Right ventricle myocardium inferior (tissue), 1 donor: ENCODE measurements around the gene ATN1. TPM values are rescaled to one million over a fixed set of nuclear protein-coding genes. Genes with fewer than 3 reads are reported as not detected.

Experiments used
- ATAC-seq: fragments of 200-7000 bp; cut with Tn5 transposase; one replicate; pipeline ENCODE4 v1.9.1; 2020; ENCODE audit warnings: mild to moderate bottlenecking, moderate library complexity
- DNase-seq: peaks from one replicate; pipeline ENCODE4 v3.0.0; 2021; ENCODE audit errors: missing footprints
- intact Hi-C: fragments of 100-400 bp; cut with DNase I; formaldehyde crosslinking; loops from one replicate; pipeline ENCODE4 v1.11.0; 2022
- total RNA-seq: library from RNA; stranded (reverse); fragmentation: NEBNext Ultra II Directional; extraction: Animal tissue kit (Norgen Biotek cat#: 25700); gene quantifications from one replicate; pipeline ENCODE4 v1.2.1, GENCODE V29; 2021
- donor health status: DM: no; HTN: yes; CAD: no; lungs with severe emphysema.

ATN1 gene
- total RNA-seq, 1 donor from 2014 or later, result 78.9 TPM

GRCh38 chr12:6938353-6939190, 10.8 kb downstream of the ATN1 start:
- DNase-seq (peak; percentile 66), ATAC-seq (no peak)
- intact Hi-C loops, result no loop called here

- intact Hi-C loops, result no loop called here
- no peak for DNase-seq
- no peak for ATAC-seq
Measured at GRCh38 chr12:6939191-6939540, 11.4 kb downstream of the ATN1 start.

- no peak for DNase-seq
- no peak for ATAC-seq
- intact Hi-C loops, result loop anchor here (5.0 kb wide), 1 partner anchor 69 kb away; the partner anchor contains the start of gene SPSB2
Measured at GRCh38 chr12:6941267-6941666, 13.5 kb downstream of the ATN1 start.

DNA sequence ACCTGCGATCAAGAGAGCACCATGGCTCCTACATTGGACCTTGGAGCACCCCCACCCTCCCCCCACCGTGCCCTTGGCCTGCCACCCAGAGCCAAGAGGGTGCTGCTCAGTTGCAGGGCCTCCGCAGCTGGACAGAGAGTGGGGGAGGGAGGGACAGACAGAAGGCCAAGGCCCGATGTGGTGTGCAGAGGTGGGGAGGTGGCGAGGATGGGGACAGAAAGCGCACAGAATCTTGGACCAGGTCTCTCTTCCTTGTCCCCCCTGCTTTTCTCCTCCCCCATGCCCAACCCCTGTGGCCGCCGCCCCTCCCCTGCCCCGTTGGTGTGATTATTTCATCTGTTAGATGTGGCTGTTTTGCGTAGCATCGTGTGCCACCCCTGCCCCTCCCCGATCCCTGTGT, 14.0 kb downstream of the ATN1 start:
- ATAC-seq (no peak), DNase-seq (no peak)
- intact Hi-C loops, result loop anchor here (2.0 to 5.0 kb wide), 2 partner anchors 15 to 69 kb away; partner anchors contain the start of genes ATN1 and SPSB2

- ATAC-seq (no peak), DNase-seq (no peak)
- intact Hi-C loops, result loop anchor here (2.0 to 5.0 kb wide), 2 partner anchors 15 to 70 kb away; partner anchors contain the start of genes ATN1 and SPSB2
Measured at GRCh38 chr12:6942331-6942665, 14.5 kb downstream of the ATN1 start.

- intact Hi-C loops, result loop anchor here (2.0 to 5.0 kb wide), 2 partner anchors 17 to 71 kb away; partner anchors contain the start of genes ATN1 and SPSB2
- DNase-seq (peak; percentile 84), ATAC-seq (peak; percentile 66)
Measured at GRCh38 chr12:6943389-6943721, 15.6 kb downstream of the ATN1 start.

- peak; percentile 71 for ATAC-seq
- peak; percentile 81 for DNase-seq
- intact Hi-C loops, result loop anchor here (1.0 to 5.0 kb wide), 4 partner anchors 17 to 165 kb away; partner anchors contain the start of genes ATN1, C1RL and SPSB2
Measured at GRCh38 chr12:6943722-6944380, 16.1 kb downstream of the ATN1 start, which contains the start of the genes C12orf57 and RNU7-1. TSS of gene C12orf57 (plus strand) at chr12:6944022. CDS start at chr12:6944122, 100 bp downstream. TSS of gene RNU7-1 (plus strand) at chr12:6943816.

GRCh38 chr12:6944381-6945186, 16.8 kb downstream of the ATN1 start:
- ATAC-seq, result peak; percentile 77
- peak; percentile 96 for DNase-seq
- intact Hi-C loops, result loop anchor here (1.0 to 5.0 kb wide), 5 partner anchors 21 to 164 kb away; partner anchors contain the start of genes C1R, C1RL and SPSB2

DNA sequence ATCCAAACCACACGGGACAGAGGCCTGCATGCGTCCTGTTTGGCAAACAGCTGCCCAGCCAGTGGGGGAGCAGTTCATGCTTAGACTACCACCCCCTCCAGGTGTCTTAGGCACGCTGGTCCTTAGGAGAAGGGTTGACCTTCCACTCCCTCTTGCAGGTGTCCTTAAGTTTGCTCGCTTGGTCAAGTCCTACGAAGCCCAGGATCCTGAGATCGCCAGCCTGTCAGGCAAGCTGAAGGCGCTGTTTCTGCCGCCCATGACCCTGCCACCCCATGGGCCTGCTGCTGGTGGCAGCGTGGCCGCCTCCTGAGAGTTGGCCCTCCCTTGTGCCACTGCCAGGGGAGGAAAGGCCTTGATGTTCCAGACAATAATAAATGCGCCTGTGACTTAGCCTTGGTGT, 17.9 kb downstream of the ATN1 start:
- ATAC-seq, result no peak
- DNase-seq, result peak; percentile 55
- intact Hi-C loops, result loop anchor here (2.0 to 5.0 kb wide), 3 partner anchors 97 to 163 kb away; partner anchors contain the start of genes C1R and C1RL

GRCh38 chr12:6946033-6946919, 18.5 kb downstream of the ATN1 start:
- DNase-seq (peak; percentile 83), ATAC-seq (no peak)
- intact Hi-C loops, result loop anchor here (5.0 kb wide), 2 partner anchors 96 to 146 kb away; partner anchors contain the start of gene C1R

DNA sequence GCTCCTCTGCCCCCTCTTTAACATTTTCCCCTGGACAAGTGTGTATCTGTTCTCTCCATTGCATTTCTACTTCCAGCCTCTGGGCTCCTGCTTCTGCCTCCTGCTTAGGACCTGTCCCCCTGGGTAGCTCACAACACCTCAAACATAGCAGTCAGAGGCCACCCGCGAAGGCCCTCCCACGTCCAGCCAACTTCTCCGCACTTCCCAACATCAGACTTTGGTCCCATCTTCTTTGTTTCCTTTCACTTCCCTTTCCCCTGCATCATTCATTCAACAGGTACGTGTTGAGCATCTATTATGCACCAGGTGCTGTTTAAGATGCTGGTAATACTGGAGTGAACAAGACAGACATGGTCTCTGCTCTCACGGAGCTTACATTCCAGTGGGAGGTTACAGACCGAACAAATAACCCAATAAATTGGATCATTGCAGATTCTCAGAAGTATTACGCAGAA, 19.2 kb downstream of the ATN1 start:
- ATAC-seq (no peak), DNase-seq (peak; percentile 9)
- intact Hi-C loops, result loop anchor here (5.0 kb wide), 2 partner anchors 95 to 145 kb away; partner anchors contain the start of gene C1R

- intact Hi-C loops, result loop anchor here (5.0 kb wide), 2 partner anchors 95 to 145 kb away; partner anchors contain the start of gene C1R
- ATAC-seq (no peak), DNase-seq (peak; percentile 35)
Measured at GRCh38 chr12:6947615-6948014, 19.9 kb downstream of the ATN1 start.

DNA sequence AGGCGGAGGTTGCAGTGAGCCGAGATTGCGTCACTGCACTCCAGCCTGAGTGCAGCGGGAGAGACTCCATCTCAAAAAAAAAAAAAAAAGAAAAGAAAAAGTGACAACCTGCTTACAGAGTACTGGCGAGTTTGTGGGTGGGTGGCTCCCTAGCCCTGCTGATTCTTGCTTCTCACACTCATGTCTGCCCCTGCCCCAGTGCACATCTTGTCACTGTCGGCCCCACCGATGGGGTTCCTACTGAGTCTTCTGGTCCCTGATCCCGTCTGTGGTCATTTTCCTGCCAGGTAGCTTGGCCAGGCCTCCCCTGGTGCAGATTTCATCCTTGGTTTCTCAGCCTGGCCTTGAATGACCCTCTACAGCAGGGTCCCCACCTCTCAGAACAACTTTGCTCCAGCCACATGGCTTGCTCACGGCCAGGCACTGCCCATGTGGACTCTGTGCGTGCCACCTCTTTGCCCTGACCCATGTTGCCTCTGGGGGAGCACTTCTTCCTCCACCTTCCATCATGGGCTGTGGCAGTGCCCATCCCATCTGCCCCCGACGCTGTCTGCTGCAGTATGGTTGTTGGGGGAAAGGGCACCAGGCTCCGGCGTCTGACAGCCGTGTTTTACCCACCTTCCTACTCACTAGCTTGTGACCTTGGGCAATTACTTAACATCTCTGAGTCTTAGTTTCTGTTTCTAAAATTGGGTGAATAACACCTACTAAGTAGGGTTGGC, 21.3 kb downstream of the ATN1 start:
- ATAC-seq (no peak), DNase-seq (peak; percentile 32)
- intact Hi-C loops, result loop anchor here (5.0 kb wide), 2 partner anchors 93 to 143 kb away; partner anchors contain the start of gene C1R

GRCh38 chr12:6950401-6950801, 22.6 kb downstream of the ATN1 start:
- intact Hi-C loops, result no loop called here
- DNase-seq (peak; percentile 22), ATAC-seq (no peak)

GRCh38 chr12:6950811-6951540, 23.2 kb downstream of the ATN1 start, which contains the start of gene PTPN6:
TSS of gene PTPN6 (plus strand) at chr12:6951356. CDS start at chr12:6951513, 157 bp downstream.
- ATAC-seq (peak; percentile 55), DNase-seq (peak; percentile 93)
- intact Hi-C loops, result no loop called here

DNA sequence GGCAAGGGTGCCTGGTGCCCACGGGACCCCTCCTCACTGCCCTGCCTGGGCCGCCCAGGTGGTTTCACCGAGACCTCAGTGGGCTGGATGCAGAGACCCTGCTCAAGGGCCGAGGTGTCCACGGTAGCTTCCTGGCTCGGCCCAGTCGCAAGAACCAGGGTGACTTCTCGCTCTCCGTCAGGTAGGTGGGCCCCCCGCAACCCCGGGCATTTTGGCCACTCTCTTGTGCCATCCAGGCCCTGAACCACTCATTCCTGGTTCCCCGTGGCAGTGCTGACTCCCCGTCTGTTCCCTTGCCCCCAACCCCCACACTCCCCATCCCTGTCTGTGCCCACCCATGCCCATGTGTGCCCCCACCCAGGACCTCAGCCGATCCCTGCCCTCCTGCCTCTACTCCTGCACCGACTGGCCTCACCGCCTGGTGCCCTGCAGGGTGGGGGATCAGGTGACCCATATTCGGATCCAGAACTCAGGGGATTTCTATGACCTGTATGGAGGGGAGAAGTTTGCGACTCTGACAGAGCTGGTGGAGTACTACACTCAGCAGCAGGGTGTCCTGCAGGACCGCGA, 23.9 kb downstream of the ATN1 start:
- intact Hi-C loops, result no loop called here
- DNase-seq, result peak; percentile 39

More for the DNA sequence above, 23.9 kb downstream of the ATN1 start:
- ATAC-seq, result no peak
